SKM-1 (cell line): ENCODE measurements around the gene SORBS1.

Experiments used
- DNase-seq: peaks from one replicate; lab custom pipeline; 2025; ENCODE audit not compliant: unreplicated experiment; lab: John Stamatoyannopoulos, UW

The SORBS1 gene

DNA sequence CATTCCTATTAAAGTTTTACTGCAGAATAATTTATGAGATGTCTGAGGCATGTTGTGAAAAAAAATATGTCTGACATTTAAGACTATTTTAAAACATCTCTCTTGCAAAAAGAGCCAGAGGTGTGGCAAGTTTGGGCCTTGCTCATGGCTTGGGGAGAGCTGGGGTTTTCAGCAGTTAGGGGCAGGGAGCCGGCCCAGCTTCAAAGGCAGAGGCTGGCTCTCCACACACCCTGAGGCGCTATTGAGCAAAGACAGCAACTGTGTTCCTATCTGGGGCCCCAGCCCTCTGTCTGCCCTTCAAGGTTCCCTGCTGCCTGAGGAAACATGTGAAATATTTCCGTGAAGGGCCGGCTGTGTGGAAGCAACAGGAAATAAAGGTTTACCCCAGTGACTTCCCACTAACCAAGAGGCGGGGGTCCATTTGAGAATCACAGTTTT, 94.0 kb downstream of the SORBS1 start:
- peak; percentile 74 for DNase-seq

DNA sequence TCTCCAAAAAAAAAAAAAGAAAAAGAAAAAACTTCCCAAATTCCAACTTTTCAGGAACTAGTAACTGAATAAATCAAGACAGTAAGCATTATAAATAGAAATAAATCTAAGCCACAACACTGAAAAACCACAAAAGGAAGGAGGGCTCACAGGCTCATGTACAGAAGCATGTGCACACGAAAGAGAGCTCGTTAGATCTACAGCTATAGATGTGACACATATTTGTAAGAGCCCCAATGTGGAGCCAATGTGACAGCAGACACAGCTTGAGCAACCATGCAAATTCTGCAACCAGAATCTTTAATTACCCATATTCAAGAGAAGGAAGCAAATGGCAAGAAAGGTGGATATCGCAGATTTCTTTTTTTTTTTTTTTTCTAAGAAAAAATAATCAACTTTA, 94.7 kb downstream of the SORBS1 start:
- no peak for DNase-seq

DNA sequence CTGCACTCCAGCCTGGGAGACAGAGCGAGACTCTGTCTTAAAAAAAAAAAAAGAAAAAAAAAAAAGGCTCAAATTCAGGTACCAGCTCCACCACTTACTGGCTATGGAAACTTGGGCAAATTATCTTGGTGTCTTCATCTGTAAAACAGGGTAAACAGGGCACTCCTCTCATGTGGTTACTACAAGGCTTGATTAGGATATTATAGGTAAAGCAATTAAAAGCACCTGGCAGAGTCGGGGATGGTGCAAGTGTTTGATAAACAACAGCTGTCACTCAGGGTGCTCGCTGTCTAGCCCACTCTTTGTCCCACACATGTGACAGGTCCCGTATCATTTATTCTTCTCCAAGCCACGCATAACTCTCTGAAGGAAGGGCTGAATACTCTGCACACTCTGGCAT, 96.9 kb downstream of the SORBS1 start:
- no peak for DNase-seq

DNA sequence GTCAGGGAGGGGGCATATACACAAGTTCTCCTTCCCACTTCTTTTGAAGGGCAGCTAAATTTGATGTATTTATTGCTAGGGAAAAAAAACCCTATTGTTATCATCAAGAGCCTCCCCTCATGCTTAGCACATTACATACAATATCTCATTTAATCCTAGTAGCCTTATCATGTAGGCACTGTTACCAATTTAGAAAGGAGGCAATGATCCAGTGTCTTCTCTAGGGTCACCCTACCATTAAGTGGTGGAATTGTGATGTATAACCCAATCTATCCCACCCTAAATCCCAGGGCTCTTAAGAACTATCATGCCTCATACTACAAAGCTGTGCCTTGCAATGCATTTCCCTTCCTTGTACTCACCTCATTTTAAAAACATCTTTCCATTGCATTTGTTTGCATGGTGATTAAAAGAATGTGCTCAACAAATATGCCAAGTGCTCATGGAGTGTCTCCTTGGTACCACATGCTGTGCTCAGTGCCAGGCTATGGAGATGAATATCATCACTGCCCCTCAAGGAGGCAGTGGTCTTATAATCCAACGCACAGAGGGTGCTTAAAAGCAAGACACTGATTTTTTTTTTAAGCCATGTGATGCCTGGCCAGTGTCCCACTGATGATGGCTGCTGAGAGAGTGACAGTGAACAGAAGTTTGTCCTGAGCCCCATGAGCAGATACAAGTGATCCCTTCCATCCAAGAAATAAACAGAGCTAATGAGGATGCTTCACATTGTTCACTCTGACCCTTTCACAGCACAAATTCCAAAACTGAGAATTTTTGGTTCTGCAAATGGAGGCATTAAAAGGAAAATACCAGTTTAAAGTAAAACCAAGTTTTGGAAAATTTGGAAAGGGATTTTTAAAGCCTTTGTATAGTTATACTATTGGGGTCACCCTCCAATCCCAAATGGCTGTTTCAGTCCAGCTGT, 98.2 kb downstream of the SORBS1 start:
- DNase-seq: no peak

DNA sequence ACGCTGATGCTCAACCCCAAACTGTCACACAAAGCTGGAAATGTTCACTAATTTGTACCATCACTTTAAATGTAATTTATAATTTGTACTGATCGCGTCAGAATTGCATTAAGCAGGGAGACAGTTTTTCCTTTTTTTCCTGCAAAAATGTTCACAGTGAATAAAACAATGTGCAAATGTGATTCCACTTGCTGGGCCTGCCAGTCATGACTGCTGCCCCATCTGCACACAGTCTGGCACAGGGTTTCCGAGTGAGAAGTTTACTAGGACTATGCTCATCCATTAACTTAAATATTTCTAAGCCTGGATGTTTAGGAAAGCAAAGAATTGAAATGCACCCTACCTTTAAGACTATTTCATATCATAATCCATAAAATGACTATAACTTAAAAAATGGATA, 99.6 kb downstream of the SORBS1 start:
- no peak for DNase-seq

DNA sequence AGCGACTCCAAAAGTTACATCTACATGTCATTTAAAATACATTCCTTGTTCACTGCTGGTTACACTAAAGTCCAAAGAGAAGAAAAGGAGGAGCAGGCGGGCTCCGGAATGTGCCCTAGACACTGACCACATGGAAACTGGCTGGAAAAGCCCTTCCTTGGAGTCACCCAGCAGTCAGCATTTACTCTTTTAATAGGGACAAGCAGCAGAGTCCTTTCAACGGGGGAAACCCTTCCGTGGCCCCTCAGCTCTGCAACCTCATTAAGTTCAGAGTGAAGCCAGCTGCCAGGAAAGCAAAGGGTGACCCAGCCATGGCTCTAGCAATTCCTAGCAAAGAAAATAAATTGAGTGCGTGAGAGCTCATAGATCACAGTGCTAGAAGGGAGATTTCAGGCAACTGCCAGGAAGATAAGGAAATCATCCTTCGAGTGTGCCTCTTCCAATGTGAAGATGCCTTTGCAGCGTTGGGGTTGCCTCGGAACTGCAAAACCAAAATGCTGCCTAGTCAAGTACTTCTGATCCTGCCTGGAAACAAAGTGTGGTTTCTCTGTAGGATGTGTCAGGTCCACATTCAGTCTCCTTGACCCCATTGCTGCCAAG, 101.6 kb downstream of the SORBS1 start:
- no peak for DNase-seq

DNA sequence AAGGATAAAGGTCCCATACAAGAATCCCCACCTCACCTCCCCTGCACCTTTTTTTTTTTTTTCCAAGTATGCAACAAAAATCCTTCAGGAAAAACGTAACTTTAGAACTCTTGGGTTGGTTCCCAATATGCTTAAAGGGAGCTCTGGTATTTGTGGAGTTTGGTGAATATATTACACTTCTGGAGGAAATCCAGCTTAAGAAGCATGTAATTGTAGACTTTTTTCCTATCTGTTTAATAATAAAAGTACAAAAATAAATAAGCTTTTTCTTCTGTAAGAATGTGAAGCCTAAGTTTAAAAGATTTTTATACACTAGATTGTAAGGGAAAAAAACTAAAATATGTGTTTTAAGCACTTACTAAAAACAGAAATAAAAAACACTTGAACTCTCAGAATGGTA, 102.3 kb downstream of the SORBS1 start:
- no peak for DNase-seq

DNA sequence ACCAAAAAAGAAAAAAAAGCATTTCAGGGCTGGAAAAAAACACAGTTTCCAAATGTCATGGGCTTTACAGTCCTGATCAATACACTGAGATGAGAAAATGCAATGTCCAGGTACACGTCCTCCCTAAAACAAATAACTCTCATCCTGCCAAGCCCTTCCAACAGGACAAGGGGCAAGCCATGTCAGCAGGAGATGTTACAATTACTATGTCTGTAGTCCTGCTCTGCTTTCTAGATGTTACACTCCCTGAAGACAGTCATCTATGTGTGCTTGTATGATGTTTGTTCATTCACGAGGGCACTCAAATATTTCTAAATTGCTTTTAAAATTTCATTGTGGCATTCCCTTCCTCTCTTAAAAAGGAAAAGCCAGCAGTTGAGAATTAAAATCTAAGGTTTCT, 103.2 kb downstream of the SORBS1 start:
- no peak for DNase-seq

DNA sequence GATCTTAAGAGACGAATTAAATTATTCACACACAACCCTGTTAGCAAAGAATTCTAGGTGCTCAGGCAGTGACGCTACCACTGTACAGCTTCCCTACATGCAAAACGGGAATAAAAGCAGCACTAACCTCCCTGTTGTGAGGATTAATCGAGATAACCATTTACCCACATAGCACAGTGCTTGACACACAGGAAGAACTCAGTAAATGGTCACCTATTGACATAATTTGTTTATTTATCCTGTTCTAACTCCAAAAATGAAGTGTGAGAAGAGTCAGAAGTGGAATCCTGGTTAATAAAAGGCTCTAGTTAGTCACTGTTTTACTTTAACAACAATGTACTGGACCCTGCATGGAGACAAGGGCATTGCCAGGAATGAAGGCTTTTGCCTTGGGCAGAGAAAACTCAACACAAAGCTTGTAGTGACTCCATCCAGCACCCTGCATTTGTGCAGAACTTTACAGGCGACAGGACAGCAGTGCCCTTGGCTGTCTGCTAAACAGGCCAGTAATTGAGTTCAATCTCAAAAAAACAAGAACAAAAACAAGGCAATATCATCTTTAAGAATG, 103.8 kb downstream of the SORBS1 start:
- no peak for DNase-seq

DNA sequence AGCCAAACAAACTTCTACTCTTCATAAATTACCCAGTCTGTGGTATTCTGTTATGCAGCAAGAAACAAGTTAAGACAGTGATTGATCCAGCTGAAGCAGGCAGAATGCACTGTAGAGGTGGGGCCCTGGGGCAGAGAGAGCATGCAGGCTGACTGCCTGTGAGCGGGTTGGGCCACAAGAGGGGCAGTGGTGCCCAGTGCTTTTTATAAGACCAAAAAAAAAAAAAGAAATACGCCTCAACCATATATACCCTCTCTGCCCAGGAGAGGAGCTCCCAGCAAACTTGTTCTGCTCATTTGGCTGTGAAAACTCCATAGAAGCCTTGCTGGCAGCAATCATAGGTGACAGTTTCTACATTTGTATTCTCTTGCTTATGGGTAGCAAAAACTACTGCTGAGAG, 104.7 kb downstream of the SORBS1 start:
- no peak for DNase-seq

DNA sequence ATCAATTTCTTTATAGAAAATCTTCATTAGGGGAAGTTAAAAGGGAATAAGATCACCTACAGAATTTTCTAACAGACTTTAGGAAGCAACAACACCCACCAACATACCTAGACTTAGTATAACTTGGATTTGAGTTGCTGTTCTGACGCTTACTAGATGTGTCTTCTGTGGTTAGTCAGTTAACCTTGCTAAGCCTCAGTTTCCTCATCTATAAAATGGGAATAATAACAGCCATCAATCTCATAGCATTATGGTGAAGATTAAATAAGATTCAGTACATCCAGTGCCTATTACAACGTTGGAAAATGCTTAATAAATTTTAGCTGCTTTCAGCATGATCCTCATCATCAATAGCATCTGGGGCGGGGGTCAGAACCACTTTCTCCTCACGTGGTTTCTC, 106.2 kb downstream of the SORBS1 start:
- DNase-seq: no peak

DNA sequence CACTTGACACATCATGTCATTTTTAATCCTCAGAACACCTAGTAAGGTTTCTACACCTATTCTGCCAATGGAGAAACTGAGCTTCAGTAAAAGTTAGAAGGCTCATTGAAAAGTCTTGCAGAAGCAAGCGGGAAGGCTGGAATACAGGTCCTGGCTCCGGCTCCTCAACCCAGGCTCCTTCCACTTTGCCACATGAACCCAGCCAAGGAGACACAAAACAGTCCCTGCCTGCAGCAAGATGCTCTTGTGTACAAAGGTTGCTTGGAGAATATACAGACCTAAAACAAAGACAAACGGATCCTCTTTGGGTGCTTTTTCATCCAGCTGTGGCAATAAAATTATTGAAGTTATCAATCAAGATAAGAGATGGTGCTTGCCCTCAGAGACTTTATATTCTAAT, 106.8 kb downstream of the SORBS1 start:
- no peak for DNase-seq

DNA sequence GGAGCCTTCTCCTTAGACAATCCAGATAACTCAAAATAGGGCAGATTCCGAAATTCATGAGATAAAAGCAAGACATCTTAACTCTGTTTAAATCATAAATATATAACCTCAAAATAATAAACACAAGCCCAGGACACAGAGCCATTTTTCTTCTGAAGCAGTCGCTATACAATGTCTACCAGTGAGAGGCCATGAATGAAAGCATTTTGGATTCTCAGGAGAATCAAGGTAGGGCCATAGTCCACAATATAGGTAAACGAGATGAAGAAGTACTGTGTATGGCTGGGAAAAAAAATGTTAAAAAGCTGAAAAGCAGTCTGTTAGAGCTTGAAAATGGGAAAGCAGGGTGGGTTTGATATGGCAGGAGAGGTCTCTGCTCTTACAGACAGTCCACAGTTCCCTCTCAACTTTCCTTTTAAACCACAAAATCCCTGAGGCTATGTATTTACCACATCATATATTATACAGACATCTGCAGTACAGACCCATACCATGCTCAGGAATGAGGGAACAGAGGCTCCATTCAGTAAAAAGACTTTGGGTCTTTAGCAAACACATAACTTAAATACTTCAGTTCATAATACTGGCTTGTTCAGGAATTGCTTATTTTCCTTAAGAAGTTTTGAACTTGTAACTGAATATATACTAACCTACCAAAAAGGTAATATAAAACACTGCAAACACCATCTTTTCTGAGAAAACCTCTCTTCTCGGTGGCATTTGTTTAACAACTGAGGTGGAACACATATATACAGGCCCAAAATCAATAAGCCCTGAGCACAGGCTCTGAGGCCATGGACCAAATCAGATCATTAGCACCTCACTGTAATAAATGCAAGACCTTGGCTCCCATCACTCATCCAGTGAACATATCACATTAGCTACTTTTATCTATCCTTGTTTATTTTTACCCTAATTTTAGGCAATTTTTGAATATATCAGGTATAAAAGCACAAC, 109.3 kb downstream of the SORBS1 start:
- no peak for DNase-seq

DNA sequence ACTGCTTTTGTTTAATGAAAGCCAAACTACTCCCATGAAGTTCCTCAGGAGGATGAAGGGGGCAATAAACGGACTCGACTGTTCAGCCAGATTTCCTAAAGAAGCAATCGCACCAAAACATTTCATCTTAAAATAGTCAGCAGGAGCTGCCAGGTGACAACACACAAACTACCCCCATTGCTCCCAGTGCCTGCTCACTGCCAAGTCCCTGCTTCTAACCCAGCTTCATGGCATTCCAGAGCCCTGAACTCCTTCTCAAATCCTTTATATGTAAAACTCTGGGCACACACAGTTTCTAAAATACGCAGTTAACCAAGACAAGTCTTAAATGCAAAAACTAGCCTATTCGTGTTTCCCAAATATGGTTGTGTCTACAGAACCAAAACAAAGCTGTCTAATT, 110.0 kb downstream of the SORBS1 start:
- no peak for DNase-seq

DNA sequence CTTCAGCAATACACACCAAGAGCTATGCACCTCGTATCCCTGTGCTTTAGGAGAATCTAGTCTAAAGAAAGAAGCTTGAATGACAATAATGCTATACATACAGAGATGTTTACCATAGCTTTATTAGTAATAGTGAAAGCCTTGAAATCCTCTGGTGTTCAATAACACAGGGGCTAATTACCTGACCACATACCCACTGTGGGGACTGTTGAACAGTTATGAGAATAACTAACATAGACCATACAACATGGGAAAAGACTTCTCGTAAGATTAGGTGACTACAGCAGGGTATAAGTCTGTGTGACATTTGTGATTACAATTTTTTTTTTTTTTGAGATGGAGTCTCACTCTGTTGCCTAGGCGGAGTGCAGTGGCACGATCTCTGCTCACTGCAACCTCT, 111.0 kb downstream of the SORBS1 start:
- no peak for DNase-seq

DNA sequence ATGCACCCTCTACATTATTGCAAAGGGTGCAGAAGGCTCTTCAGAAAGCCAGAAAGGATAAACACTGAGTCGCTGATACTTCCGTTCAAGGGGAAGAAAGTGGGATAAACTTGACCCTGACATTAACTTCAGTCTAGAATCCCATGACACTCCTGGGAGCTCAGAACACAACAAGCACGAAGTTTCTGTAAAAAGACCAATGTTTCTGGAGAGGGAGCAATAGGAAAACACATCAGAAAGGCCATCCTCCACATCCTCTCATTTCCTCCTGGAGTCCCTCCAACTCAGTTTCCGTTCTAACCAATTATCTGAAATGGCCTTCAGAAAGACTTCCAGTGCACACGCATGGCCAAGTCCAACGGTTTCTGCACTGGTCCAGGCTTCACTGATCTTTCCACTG, 113.5 kb downstream of the SORBS1 start:
- DNase-seq: no peak

DNA sequence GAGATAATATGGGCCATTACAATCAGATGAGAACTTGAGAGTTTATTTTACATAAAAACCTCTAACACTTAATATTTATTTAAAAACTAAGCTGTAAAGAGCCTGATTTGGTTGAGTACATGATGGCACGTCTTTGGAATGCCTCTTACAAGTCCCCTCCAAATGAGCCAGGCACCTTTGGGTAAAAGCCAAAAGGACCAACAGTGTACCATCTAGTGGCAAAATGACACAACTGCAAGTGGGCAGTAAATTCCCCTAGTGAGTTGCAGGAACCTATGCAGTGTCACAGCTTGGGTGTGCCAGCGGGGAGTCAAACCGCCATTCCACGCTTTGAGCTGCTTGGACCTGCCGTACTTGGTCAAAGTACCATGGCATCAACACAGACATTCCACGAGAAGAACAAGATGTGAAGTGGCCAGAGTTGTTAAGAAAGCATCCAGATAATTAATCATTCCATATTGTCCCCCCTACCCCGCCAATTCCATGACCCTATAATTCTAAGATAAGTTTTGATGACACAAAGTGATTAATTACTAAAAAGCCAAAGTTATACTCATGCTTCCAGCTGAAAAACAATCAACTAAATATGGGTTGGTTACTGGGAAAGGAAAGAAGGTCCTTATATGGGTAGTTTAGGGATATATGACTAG, 115.2 kb downstream of the SORBS1 start:
- DNase-seq: peak; percentile 54

DNA sequence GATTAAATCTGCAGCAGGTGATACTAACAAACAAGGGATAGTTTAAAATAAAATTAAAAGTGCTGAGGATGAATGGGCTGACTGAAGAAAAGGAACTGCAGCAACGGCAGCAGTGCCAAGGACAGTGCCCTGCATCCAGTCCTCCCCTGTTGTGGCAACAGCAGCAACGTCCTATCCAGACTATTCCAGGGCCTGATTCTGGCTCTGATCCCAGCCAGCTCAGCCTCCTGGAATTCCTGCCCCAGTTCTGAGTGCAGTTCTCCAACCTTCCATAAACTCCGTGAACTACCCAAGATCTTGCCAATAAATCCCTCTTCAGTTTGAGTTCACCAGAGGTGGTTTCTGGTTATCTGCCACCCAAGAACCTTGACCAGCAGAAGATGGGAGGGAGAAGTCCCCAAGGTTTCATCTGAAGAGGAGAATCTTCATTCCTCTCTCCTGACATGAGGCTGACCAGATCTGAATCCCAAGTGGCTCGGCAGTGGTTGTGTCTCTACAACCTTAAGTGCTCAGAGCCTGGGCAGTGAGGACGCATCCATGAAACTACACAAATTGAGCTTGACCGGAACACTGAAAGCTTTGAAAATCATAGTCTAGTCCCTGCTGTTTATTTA, 115.8 kb downstream of the SORBS1 start:
- no peak for DNase-seq

DNA sequence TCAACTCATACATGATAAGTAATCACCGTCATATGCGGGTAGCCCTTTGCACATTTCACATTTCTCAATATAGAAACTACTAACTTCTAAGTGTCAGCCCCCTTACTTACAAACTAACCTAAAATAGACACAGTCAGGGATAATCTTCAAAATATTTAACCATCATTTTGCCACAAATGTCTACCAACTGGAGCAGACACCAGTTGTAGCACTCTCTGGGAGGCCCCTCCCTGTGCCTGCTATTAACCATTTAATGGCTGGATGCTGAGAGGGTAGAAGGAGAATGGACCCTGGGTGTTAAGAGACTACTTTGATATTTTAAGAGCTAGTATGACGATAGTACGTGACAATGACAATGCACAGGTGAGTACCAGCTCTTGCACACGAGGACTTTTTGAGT, 116.4 kb downstream of the SORBS1 start:
- no peak for DNase-seq

DNA sequence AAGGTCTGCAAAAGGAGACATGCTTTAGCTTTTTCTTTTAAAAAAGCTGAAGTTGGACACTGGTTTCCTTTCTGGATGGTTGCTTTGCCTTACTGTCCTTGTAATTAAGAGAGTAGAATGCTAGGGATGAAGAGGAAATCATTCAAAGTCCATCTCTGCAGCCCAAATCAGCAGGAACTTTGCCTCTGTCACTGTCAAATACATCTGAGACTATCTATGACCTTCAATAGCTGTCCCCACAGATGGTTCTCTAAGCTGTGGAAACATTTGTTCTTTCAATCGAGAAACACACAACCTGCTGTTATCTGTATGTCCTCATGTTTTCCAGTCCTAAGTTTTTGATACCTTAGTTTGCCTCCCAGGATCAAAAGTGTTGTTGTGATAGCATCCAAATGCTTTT, 117.5 kb downstream of the SORBS1 start:
- no peak for DNase-seq
